GM18909 (cell line): ENCODE measurements around the gene DUSP15.
"Not testable (repeated sequence)": the region's sequence is repeated elsewhere in the genome, so short reads cannot be mapped to it uniquely, and the experiment has no call there.

Experiments
- ATAC-seq: cut with Tn5 transposase; IDR thresholded peaks from one replicate; pipeline ENCODE4 v1.9.1; 2021; ENCODE audit warnings: mild to moderate bottlenecking; ENCODE audit not compliant: unreplicated experiment, poor library complexity

The DUSP15 gene

DNA sequence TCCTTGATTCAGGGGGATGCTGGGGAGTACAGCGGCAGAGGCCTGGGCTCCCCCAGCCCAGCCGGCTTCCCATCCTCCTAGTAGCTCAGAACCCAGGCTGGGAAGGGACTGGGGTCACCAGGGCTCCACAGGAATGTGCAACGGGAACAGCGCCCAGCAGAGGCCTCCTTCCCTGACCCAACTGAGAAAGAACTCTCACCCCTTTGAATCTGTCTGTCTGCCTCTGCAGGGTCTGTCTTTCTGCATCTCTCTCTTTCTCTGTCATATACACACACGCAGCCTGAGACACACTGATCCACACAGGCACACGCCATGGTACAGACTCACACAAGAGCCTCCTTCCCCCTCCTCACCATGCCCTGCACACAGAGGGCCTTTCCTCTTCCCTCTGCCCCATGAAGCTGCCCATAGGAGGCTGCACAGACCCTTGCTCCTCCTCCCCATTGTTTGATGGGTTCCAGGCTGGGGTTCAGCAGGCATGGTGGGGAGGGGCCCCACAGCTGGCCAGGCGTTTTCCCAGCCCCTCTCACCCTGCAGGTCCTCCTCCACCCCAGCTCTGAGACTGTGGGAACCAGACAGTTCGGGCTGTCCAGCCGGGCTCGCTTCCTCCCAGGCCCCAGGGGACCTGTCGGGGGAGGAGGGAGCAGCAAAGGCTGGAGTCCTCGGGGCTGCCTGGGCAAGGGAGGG is 27.7 kb downstream of the DUSP15 start:
- no peak for ATAC-seq

GRCh38 chr20:31841928-31842327 is 28.4 kb downstream of the DUSP15 start:
- ATAC-seq = no peak

DNA sequence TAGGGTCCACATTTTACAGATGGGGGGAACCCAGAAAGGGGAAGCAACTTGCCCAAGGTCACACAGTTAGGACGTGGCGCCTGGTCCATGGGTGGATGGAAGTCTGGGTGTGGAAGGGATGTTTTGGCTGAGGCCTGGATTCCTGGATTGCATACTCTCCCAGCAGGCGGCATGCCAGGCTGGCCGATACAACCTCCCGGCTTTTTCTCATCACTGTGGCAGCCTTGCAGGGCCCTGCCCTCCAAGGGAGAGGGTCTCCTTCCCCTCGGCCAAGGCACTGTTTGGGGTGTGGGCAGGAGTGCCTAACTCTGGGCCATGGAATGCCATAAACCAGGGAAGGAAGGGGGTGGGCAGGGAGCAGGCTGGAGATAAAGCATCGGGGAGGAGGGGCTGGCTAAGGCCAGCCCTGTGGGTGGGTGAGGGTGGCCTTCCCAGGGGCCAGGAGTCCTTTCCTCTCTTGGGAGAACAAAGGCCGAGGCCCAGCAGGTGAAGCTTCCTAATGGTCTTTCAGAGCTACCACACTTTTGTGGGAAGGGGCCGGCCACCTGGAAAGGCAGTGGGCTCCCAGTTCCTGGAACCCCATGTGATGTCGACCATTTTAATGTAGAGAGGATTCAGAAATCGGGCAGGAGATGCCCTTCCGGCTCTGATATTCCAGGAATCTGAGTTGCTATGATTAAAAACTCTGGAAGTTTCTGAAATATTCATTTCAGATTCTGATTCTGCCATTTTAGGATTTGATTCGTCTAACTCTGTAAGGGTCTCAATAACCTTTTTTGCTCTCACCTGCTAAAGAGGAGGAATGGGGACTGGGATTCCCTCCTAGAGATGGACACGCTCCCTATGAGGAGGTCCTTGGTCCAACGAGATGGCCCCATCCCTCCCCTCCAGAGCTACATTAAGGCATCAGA is 29.2 kb downstream of the DUSP15 start:
- ATAC-seq = no peak

GRCh38 chr20:31839782-31840487 is 30.4 kb downstream of the DUSP15 start:
- no peak for ATAC-seq

DNA sequence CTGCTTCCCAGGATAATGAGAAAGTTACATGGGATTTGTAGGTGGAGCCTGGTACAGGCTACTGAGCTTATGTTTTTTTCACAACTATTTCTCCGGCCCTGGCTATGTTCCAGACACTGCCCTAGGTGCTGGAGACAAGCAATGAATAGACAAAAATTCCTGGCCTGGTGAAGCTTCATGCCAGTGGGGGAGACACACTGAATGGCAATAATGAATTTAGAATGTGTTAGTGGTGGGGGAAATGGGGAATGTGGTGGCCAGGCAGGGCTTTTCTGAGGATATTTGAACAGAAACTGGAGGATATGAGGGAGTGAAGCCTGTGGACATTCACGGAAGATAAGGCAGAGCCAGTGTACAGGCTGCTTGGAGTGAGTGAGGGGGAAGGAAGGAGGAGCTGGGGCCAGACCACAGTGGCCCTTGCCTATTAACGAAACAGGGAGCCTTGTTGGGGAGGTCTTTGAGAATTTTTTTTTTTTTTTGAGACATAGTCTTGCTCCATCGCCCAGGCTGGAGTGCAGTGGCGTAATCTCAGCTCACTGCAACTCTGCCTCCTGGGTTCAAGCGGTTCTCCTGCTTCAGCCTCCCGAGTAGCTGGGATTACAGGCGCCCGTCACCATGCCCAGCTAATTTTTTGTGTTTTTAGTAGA is 31.6 kb downstream of the DUSP15 start:
- ATAC-seq = no peak

DNA sequence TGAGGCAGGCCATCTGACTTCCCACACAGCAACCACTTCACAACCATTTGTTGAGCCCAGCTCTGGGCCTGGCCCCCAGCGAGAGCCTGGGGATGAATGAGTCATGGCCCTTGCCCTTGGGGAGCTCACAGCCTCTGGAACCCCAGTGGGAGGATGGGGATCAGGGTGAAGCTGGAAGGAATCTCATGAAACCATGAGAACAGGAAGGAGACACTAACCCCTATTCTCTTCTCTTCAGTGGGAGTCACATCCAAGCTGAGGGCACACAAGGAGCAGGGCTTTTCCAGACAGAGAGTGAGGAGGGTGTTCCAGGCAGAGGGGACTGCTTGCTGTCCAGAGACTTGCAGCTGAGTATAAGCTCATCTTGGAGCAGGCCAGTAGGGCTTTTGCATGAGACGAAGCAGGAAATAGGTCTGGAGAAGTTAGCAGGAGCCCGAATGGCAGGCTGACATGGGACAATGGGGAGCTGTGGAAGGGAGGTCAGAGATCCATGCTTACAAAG is 32.4 kb downstream of the DUSP15 start:
- no peak for ATAC-seq

GRCh38 chr20:31836853-31837608 is 33.3 kb downstream of the DUSP15 start:
- no peak for ATAC-seq

DNA sequence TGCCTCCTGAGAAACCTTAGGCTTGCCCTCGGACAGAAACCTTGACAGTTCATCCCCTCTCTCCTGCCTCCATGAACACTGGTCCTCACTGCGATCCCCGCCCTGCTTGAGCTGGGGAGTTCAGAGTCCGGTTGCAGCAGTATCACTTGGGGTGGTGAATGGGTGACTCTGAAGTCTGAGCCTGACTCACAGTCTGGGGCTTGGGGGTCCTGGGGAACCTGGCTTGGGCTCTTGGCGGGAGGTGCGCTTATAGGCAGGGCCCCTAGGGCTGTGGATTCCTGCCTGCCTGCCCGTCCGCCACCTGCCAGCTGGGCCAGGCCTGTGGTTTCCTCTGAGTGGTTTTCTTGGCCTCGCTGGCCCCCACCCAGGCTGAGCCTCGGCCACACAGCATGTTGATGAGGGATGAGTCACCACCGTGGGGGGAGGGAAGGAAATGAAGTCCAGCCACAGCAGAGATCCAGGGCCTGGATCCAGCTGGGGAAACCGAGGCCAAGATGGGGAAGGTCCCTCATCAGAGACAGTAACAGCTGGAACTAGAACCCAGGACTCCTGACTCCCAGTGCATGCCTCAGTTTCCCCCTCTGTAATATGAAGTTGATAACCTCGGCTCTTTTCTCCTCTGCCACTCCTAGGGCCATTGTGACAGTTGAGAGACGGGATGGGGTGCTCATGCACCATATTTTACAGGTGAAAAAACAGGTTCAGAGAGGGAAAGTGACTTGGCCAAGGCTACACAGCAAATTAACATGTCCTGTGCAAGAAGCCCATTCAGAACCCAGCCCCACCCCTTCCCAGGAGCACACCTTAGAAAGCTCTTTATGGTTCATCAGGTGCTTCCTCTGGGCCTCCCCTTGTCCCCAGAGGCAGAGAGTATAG is 34.1 kb downstream of the DUSP15 start:
- ATAC-seq = peak; percentile 78

DNA sequence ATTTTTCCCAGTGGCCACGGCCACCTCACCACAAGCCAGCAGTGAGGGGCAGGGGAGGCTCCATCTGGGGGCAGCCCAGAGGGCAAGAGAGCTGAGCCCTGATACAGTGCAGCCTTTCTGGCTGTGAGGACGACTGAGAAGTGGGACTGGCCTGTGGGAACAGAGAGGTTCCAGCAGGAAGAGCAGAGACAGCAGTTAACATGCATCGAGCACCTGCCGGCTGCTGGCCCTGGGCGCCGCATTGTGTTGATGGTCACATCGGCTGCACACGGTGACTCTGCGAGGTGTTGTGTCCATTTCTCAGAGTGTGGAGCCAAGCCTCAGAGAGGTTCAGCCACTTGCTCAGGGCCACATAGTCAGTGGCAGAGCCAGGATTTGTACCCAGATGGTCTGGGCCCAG is 34.8 kb downstream of the DUSP15 start:
- ATAC-seq = no peak

DNA sequence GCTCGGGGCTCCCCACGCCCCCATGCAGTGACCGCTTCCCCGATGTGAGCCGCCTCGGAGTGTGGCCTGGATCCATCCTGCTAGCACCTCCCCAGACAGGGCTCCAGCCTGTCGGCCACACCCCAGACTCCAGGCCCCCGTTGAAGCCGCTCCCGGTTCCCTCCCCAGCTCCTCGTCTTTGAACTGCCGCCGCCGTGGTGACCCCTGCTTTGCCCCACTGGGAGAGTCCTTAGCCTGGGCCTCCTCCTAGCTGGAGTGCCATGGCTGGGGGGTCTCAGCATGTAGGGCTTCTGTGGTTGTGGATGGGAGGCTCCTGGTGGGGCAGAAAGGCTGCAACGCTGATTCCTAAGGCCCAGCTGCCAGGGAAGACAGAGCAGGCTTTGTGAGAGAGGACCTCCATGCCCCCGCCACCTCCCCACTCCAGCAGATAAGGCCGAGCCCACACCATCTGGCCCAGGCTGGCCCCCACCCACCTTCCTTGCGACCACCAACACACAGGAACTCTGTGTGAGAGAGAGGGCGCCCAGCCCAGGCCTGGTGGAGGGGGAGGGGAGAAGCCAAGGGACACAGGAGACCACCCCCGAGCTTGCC is 36.3 kb downstream of the DUSP15 start:
- no peak for ATAC-seq

DNA sequence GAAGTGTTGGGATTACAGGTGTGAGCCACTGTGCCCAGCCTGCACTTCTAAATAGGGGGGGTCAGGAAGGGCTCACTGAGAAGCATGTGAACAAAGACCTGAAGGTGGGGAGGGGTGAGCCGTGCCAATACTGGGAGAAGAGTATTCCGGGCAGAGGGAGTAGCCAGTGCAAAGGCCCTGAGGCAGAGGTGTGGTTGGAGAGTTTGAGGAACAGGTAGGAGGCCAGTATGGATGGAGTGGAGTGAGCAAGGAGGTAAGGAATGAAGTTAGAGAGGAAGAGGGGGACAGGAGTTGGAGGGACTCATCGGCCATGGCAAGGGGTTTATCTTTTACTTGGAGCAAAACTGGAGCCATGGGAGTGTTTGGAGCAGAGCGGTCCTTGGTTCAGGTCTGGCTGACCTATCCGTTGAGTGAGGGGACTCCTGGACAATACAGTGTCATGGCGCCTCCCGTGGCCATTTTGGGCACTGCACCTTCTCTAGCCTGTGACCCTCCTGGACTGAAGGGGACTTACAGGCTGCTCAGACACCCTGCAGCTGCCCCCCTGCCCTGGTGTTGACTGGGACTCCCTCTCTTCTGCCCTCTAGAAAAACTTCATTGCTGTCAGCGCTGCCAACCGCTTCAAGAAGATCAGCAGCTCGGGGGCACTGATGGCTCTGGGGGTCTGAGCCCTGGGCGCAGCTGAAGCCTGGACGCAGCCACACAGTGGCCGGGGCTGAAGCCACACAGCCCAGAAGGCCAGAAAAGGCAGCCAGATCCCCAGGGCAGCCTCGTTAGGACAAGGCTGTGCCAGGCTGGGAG is 37.0 kb downstream of the DUSP15 start:
- no peak for ATAC-seq

DNA sequence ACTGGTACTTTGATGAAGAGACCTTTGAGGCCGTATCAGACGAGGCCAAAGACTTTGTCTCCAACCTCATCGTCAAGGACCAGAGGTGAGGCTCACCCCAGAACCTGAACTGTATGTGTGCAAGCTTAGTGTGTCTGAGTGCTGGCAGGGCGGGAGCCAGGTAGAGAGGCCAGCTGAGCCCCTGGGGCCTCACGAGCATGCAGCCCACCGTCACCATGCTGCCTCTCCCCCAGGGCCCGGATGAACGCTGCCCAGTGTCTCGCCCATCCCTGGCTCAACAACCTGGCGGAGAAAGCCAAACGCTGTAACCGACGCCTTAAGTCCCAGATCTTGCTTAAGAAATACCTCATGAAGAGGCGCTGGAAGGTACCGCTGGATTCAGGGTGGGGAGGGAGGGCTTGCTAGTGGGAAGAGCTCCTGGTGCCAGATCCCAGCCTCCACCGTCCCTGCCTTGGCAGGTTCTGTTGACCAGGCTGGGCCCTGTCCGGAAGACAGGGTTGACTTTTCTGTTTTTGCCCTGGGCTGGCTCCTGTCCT is 38.5 kb downstream of the DUSP15 start:
- ATAC-seq = no peak

GRCh38 chr20:31831211-31831610 is 39.1 kb downstream of the DUSP15 start:
- ATAC-seq = no peak

DNA sequence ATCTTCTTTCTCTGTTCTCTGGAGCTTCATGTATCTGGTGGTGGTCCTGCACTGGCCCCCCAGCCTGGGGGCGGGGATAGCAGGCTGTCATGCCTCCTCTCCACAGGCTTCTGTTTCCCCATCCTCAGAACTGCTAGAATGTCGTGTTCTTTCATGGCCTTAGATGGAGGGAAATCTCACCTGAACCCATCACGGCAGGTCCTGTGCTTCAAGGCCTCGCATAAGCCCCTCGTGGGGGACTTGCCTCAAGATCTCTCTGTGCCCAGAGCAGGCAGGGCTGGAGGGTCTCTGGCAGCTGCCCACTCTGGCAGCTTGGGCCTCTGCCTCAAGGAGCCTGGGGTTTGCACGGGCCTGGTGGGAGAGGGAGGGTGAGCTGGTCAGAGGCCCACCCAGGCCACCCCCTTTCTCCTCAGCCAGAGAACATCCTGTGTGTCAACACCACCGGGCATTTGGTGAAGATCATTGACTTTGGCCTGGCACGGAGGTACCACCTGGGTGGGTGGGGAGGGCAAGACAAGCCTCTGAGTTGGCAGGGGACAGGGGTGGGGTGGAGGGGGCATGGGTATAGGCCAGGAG is 39.8 kb downstream of the DUSP15 start:
- ATAC-seq = no peak

DNA sequence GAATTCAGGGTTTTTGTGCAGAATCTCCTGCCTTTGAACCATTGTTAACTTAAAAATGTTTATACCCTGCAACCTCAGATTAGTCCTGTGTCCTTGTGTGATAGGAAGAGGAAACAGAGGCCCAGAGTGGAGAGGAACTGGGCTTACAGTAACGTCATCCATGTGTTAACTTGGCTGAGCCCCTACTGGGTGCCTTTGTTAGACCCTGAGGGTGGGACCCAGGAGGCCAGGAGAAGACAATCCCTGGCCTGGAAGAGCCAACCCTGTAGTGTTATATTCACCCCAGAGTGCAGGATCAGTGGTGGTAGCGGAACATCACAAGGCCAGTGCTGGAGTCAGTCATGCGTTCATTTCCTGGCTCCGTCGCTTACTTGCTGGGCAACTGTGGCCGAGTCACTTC is 40.6 kb downstream of the DUSP15 start:
- ATAC-seq = no peak

DNA sequence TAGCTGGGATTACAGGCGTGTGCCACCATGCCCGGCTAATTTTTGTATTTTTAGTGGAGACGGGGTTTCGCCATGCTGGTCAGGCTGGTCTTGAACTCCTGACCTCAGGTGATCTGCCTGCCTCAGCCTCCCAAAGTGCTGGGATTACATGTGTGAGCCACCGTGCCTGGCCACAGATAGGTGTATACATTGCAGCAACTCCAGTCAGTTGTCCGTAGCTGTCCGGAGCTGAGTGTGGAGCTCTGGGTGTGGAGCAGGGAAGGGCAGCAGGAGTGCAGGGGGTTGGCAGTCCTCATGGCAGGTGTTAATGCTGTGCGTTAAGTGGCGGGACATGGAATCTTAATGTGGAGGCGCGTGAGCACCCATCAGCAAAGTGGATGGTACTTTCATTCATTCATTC is 42.3 kb downstream of the DUSP15 start:
- not testable (repeated sequence) for ATAC-seq

GRCh38 chr20:31827059-31827458 is 43.3 kb downstream of the DUSP15 start:
- no peak for ATAC-seq
